Measurements from ENCODE around the gene PFDN4.
"Not testable (repeated sequence)": the region's sequence is repeated elsewhere in the genome, so short reads cannot be mapped to it uniquely, and the experiment has no call there.

PFDN4 gene

DNA sequence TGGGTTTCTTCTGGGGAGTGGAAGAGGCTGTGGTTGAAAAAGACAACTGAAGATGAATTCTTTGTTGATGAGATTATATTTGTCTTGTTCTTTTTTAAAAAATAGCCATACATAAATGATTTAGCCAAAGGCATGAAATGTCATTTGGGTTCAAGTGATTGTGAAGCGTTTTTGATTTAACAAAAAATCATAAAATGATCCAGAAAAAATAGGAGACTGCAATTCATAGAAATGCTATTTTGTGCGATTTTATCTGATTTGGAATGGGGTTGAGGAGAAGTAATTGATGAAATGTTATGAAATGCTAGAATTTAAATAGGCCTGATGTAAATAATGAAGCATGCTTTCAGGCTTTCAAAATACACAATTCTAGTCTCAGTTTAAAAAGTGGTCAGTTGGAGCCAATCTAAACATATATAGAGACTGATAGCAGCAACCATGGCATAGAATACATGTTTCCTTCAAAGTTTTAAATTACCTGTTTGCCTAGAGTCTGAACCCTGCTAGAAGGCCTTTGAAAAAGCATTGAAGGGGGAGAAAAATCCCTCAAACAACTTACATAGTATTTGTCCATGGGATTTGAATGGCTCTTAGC lies 21.8 kb downstream of the PFDN4 start:
- no peak for DNase-seq

DNA sequence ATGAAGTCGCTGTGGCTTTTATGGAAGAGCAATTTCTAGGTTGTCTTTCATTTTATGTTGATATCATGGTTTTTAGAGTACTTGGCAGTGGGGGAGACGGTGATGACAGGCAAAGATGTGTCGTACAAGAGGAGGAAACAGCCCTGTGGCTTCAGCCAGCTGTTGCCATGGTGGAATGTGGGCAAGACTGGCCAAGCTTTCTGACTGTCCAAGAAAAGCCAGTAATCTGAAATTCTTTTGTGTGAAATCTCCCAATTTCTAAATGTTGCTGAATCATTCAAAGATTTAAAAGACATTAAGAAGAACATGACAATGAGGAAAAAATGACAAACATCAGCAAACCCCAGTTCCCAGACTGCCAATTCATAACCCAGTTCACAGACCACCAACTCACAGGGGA lies 23.1 kb downstream of the PFDN4 start:
- DNase-seq = no peak

GRCh38 chr20:54234991-54235390 lies 27.1 kb downstream of the PFDN4 start:
- no peak for DNase-seq

DNA sequence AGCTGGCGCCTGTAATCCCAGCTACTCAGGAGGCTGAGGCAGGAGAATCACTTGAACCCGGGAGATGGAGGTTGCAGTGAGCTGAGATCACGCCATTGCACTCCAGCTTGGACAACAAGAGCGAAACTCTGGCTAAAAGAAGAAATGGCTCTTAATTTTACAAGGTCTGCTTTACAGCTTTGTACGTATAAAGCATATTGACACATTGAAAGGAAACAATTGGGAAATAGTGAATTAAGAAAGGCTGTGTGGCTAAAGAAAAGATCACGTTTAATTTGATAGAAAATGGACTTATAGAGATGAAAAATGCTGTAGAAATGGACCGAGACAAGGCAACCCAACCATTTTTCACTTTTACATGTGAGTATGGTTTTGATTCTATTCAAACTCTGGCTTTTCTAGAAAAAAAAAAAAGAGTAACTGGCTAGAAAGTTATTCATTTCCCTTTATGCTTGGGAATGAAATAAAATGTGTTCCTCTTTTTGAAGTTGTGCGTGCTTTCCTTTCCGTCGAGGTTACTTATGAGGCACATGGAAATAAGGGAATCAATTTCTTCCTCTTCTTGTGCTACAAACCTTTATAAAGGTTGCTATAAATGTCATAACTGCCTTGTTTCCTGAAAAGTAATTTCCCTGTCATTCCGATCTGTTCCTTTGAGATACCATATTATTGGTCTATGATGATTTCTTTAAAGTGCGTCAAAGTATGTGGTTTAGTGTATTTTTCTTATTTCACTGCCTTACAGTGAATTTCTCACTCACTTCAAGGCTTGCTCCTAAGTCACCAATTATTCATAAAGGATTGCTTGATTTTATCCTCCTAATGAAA lies 29.4 kb downstream of the PFDN4 start:
- no peak for DNase-seq

- no peak for DNase-seq
Observed at GRCh38 chr20:54244113-54244512, 36.2 kb downstream of the PFDN4 start.

- DNase-seq = not testable (repeated sequence)
Observed at GRCh38 chr20:54248705-54249104, 40.8 kb downstream of the PFDN4 start.

DNA sequence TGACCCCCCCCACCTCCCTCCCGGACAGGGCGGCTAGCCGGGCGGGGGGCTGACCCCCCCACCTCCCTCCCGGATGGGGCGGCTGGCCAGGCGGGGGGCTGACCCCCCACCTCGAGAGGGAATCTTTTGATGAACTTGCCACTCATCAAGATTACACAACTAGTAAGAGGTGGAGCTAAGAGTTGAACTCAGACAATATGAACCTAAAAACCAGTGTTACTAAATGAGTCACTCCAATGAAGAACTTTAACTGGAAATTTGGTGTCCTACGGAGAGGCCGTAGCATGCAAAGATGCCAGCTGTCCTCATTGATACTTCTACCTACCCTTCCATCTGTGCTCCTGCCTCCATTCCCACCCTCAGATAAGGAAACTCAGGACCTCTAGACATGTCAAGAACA lies 42.8 kb downstream of the PFDN4 start:
- no peak for DNase-seq

DNA sequence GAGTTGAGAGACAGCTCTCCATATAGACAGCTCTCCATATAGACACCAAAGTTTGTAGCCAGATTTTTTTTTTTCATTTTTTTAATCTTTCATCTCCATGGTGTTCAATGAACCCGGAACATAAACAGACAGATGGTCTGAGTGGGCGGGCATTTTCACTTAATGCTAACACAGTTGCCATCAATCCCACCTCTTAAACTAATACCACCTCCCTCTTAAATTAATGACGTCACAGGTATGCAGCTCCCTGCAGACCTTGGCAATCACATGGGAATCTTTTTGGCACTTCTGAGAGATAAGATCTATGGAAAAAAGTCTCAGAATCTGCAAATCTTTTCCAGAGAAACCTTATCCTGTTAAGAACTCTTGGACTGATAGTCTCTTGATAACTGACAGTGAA lies 43.2 kb downstream of the PFDN4 start:
- no peak for DNase-seq

GRCh38 chr20:54254596-54254995 lies 46.7 kb downstream of the PFDN4 start:
- no peak for DNase-seq

GRCh38 chr20:54255157-54255556 lies 47.3 kb downstream of the PFDN4 start:
- DNase-seq = no peak

- no peak for DNase-seq
Observed at GRCh38 chr20:54256202-54256601, 48.3 kb downstream of the PFDN4 start.

GRCh38 chr20:54257071-54257816 lies 49.4 kb downstream of the PFDN4 start:
- no peak for DNase-seq

DNA sequence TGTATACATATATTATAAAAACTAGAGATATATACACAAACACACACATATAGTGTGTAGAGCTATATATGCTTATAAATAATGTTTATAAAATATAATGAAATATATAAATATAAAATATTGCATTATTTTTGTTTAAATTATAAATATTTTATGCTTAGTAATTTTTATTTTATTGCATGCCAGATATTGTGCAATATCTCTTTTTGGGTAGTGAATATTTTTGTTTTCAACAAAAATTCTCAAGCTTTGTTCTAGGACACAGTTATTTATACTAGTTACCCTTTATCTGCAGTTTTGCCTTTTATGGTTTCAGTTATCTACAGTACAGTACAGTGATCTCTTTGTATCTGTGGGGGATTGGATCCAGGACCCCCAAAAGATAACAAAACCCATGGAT lies 52.2 kb downstream of the PFDN4 start:
- no peak for DNase-seq

DNA sequence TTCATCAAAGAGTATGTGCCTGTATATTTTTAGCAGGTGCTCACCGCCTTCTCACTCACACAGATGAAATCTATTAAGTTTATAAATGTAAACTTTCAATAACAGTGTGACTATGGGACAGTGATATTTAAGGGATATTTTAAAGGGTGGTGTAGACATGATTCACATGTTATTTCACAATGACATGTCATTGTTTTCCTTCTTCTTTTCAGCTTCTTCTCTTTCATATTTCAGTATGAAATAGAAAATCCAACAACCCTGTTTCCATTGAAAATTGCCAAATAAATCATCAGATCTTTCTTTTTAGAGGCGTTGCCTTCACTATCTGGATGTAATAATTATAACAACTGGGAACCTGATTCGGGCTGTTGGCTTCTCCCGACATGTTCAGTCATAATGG lies 54.8 kb downstream of the PFDN4 start:
- no peak for DNase-seq

DNA sequence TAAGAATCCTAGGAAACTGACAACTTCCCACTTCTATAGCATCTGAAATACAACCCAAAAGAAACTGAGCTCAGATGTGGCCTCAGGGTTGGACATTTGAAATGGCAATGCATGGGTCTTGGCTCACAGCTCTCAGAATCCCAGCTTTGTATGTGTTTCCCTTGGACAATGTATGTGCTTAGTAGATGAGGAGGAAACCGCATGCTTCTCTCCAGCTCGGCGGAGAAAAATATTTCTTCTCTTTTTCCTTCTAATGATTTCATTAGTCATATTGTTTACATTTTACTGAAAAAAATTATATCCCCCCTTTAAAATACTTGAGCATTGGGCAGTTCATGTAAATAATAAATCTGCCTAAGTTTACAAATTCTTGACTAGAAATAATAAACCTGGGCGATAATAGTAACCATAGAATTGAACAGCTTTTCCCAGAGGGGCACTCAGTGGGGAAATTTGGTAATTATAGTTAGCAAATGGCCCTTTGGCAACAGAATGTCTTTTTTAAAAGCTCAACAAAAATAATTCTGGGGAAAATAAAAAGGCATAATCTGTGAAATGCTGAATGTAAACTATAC lies 55.3 kb downstream of the PFDN4 start:
- DNase-seq = no peak

DNA sequence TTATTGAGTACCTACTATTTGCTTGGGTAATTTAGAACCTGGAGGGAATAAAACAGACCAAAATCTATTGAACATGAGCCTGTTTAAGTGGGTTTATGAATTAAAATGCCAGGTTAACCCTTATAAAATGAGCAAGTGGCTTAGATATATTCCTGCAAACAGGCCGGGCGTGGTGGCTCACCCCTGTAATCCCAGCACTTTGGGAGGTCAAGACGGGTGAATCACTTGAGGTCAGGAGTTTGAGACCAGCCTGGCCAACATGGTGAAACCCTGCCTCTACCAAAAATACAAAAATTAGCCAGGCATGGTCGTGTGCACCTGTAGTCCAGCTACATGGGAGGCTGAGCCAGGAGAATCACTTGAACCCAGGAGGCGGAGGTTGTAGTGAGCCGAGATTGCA lies 57.9 kb downstream of the PFDN4 start:
- DNase-seq = not testable (repeated sequence)

GRCh38 chr20:54266844-54267243 lies 59.0 kb downstream of the PFDN4 start:
- no peak for DNase-seq

GRCh38 chr20:54267483-54268003 lies 59.7 kb downstream of the PFDN4 start:
- no peak for DNase-seq

DNA sequence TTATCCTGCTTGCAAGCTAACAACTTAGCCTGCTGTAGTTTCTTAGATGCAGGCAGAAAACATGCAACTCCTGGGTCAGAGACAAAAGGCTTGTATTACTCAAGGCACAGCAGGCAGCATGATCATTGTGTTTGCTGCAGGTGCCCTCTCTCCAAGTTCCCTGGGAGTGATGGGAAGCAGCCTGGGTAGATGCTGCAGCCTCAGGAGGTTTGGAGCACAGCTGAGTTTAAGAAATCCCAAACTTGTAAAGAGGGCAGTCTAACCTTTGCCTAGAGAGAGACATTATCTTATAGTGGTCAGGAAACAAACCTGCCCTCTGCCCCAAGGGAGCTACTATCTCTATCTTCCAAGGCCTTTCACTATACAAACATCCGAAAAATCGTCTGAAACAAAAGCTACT lies 61.1 kb downstream of the PFDN4 start:
- DNase-seq = no peak

Data from activated T-cell treated with anti-CD3 and anti-CD28 coated beads, Interleukin-2, amount 50 U/mL, for 1 hour (primary cell).